Endothelial cell of umbilical vein (primary cell): ENCODE data around the gene PAX5. TPM values are rescaled to one million over a fixed set of nuclear protein-coding genes. Genes with fewer than 3 reads are reported as not detected.

Experiments
- BruUV-seq: library from RNA; stranded (reverse); fragments of 400-500 nt; replicated peaks from 2 replicates; lab custom pipeline; 2021; lab: Mats Ljungman, UMichigan
- CTCF ChIA-PET: fragments of 300-600, 350-600 bp; sonication (Branson Sonifier 250); formaldehyde crosslinking; loops from one replicate; lab custom pipeline; 2021; ENCODE audit warnings: antibody characterized with exemption, inconsistent platforms; lab: Charles Lee
- POLR2A ChIA-PET: fragments of 300-600, 350-600 bp; sonication (Branson Sonifier 250); formaldehyde crosslinking; loops from one replicate; lab custom pipeline; 2021; ENCODE audit warnings: antibody characterized with exemption, inconsistent platforms; lab: Charles Lee
- DNase-seq: peaks from one replicate; pipeline ENCODE4 v3.0.0-alpha.2; 2011; ENCODE audit warnings: low read depth, low spot score
- FAIRE-seq: peaks from 2 replicates; lab custom pipeline; 2011; peaks lifted over from hg19 to GRCh38; lab: Jason Lieb, UNC
- H2AFZ ChIP-seq: 2 replicates; pipeline ENCODE4 v1.6.0; 2012; ENCODE audit warnings: low read depth, low read length, control low read depth, inconsistent platforms
- H3K27ac ChIP-seq: 2 replicates; pipeline ENCODE4 v1.5.1; 2011; ENCODE audit warnings: low read depth, mild to moderate bottlenecking, control low read depth, low read length, moderate library complexity; ENCODE audit not compliant: insufficient read depth
- H3K27me3 ChIP-seq, 2 experiments: 2 replicates each; pipeline versions ENCODE4 v1.6.0 to v1.6.1; 2011; ENCODE audit warnings: low read length in 2 of 2, mixed read lengths in 1 of 2; ENCODE audit not compliant: control insufficient read depth in 2 of 2, insufficient read depth in 2 of 2
- H3K36me3 ChIP-seq, 2 experiments: 2 replicates in 1 of 2; 3 replicates in 1 of 2; pipeline ENCODE4 v1.5.1; 2011; ENCODE audit warnings: low read length in 2 of 2, mild to moderate bottlenecking in 1 of 2, moderate library complexity in 1 of 2; ENCODE audit not compliant: control insufficient read depth in 2 of 2, insufficient read depth in 2 of 2; ENCODE audit errors: extremely low read depth in 1 of 2
- H3K4me1 ChIP-seq: 3 replicates; pipeline ENCODE4 v1.5.1; 2011; ENCODE audit warnings: mild to moderate bottlenecking, low read length; ENCODE audit not compliant: control insufficient read depth, insufficient read depth; ENCODE audit errors: extremely low read depth
- H3K4me2 ChIP-seq: 2 replicates; pipeline ENCODE4 v1.6.1; 2011; ENCODE audit warnings: low read length, control low read depth, mixed read lengths; ENCODE audit not compliant: insufficient read depth
- H3K4me3 ChIP-seq, 3 experiments: fragments of 200-600 bp in 1 of 3; sonication (generic), shearing (Covaris generic) in 1 of 3; replicated peaks in 1 of 3; 2 replicates each; pipeline ENCODE4 v1.5.1; 2011 to 2016; ENCODE audit warnings: control low read depth in 3 of 3, low read length in 3 of 3, mild to moderate bottlenecking in 2 of 3, inconsistent platforms in 1 of 3, low read depth in 1 of 3, moderate library complexity in 1 of 3; ENCODE audit not compliant: insufficient read depth in 1 of 3
- H3K79me2 ChIP-seq: 2 replicates; pipeline ENCODE4 v1.6.0; 2012; ENCODE audit warnings: low read length, inconsistent platforms; ENCODE audit not compliant: control insufficient read depth, insufficient read depth
- H3K9ac ChIP-seq: replicated peaks from 2 replicates; pipeline ENCODE3; 2011; ENCODE audit warnings: low read length, control low read depth; ENCODE audit not compliant: insufficient read depth; ENCODE audit errors: extremely low read depth
- H3K9me1 ChIP-seq: replicated peaks from 3 replicates; pipeline ENCODE4 v1.6.0; 2011; ENCODE audit warnings: mild to moderate bottlenecking, low read length; ENCODE audit not compliant: control insufficient read depth, insufficient read depth; ENCODE audit errors: extremely low read depth
- H3K9me3 ChIP-seq: replicated peaks from 2 replicates; pipeline ENCODE4 v1.5.1; 2012; ENCODE audit warnings: low read length, inconsistent platforms; ENCODE audit not compliant: control insufficient read depth, insufficient read depth
- H4K20me1 ChIP-seq: replicated peaks from 2 replicates; pipeline ENCODE3; 2011; ENCODE audit warnings: mild to moderate bottlenecking, low read length; ENCODE audit not compliant: control insufficient read depth, insufficient read depth; ENCODE audit errors: extremely low read depth
- EZH2 ChIP-seq: IDR thresholded peaks from 2 replicates; pipeline ENCODE4 v1.6.1; 2012; ENCODE audit warnings: borderline replicate concordance, low read depth, mild to moderate bottlenecking, moderate library complexity, low read length, inconsistent platforms; ENCODE audit not compliant: severe bottlenecking
- JUN ChIP-seq: IDR thresholded peaks from 2 replicates; pipeline ENCODE4 v1.6.1; 2011; ENCODE audit warnings: borderline replicate concordance, low read depth; ENCODE audit not compliant: insufficient read length, insufficient read depth
- MYC ChIP-seq: IDR thresholded peaks from one replicate; pipeline ENCODE4 v1.6.1; 2011; ENCODE audit warnings: mild to moderate bottlenecking, low read depth, low read length
- POLR2AphosphoS5 ChIP-seq: IDR thresholded peaks from 2 replicates; pipeline ENCODE4 v1.6.1; 2012; ENCODE audit warnings: low read depth, mild to moderate bottlenecking, control low read depth, low read length, moderate library complexity; ENCODE audit not compliant: insufficient read depth
- dilution Hi-C: fragments of 300-500 bp; cut with MboI; formaldehyde crosslinking; loops from one replicate; pipeline ENCODE4 v1.15.0; 2019; ENCODE audit warnings: low sequenced_read_pairs; ENCODE audit not compliant: extremely low pct_ligation_motif_present
- intact Hi-C: fragments of 100-400 bp; cut with micrococcal nuclease; formaldehyde crosslinking; loops from one replicate; pipeline ENCODE4 v1.10.0; 2022
- polyA plus RNA-seq, 4 experiments: library from polyadenylated mRNA; depleted of rRNA in 3 of 4; stranded (reverse) in 3 of 4; unstranded in 1 of 4; fragments of >200 nt; gene quantifications; 2 replicates each; pipeline versions ENCODE4 v1.2.1 to v1.2.3, GENCODE V29; 2011 to 2012; ENCODE audit warnings: missing spikeins in 1 of 4
- total RNA-seq: library from RNA; stranded (reverse); gene quantifications from 2 replicates; pipeline ENCODE4 v1.2.3, GENCODE V29; 2021
- TF ChIP-seq, protein P1 (sequence below), 2 donors: IDR thresholded peaks; 1 replicate in 1 of 2; 2 replicates in 1 of 2; pipeline ENCODE4 v1.5.1; 2011; ENCODE audit warnings: low read length in 2 of 2, mild to moderate bottlenecking in 2 of 2, moderate library complexity in 2 of 2, control low read depth in 1 of 2, inconsistent platforms in 1 of 2, low read depth in 1 of 2; ENCODE audit not compliant: insufficient read depth in 1 of 2; ENCODE audit errors: extremely low read depth in 1 of 2

Gene PAX5
- total and polyA plus RNA-seq, 2 donors (not counting 3 experiments of a cell fraction or from before 2014, with no cell fraction given), result not detected

DNA sequence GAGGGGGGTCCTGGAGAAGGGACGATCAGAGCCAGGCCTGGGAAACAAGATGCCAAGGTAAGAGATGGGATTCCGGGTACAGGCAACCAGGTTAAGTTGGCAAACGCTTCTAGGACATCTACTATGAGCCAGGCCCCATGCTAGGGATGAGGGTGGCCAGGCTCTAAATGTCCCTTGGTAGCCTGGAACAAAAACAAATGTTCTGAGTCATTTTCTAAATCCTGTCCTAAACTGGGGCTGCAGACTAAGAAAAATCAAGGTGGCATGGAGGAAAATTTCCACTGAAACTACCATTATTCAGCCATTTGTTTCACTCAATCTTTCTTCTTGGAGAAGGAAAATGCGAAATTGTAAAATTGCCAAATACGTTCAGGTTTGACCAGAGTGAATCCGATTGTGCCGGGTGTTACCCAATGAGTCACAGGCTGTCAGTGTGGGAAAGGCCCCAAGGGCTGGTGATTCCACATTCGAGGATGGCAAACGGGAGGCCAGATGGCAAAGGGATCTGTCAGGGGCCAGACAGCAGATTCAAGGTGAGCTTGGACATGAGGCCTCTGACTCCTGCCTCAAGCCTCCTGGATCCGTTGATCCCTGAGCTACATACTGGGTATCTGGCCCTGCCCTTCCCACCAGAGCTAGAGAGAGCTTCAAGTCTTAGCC, 57.6 kb downstream of the PAX5 start:
- CTCF ChIA-PET, result interaction anchor here (1.0 to 6.3 kb wide), 2 partner anchors 19 to 103 kb away, joined by 5 to 55 read pairs; no protein-coding TSS in a partner anchor
- Histone ChIP-seq H3K9ac (no peak overlapping the region), H3K27ac (no peak overlapping the region), H3K9me1 (no peaks in the 10 kb centered on the region), H3K4me1 (no peaks in the 10 kb centered on the region), H3K36me3 (no peaks in the 10 kb centered on the region), H3K79me2 (no peaks in the 10 kb centered on the region), H3K4me3 (no peak overlapping the region), H3K27me3 (peaks cover 11 to 18% of the 10 kb centered on the region in 2 experiments), H4K20me1 (no peaks in the 10 kb centered on the region), H3K9me3 (no peaks in the 10 kb centered on the region), H3K4me2 (no peak overlapping the region), H2AFZ (no peak overlapping the region)
- FAIRE-seq (no peak), DNase-seq (no peak)
- BruUV-seq, result no TSS peak
- intact Hi-C loops, result no loop called here
- POLR2A ChIA-PET, result no interaction called here
- dilution Hi-C loops, result no loop called here
- no peak for TF ChIP-seq POLR2AphosphoS5
- TF ChIP-seq, protein P1, sequence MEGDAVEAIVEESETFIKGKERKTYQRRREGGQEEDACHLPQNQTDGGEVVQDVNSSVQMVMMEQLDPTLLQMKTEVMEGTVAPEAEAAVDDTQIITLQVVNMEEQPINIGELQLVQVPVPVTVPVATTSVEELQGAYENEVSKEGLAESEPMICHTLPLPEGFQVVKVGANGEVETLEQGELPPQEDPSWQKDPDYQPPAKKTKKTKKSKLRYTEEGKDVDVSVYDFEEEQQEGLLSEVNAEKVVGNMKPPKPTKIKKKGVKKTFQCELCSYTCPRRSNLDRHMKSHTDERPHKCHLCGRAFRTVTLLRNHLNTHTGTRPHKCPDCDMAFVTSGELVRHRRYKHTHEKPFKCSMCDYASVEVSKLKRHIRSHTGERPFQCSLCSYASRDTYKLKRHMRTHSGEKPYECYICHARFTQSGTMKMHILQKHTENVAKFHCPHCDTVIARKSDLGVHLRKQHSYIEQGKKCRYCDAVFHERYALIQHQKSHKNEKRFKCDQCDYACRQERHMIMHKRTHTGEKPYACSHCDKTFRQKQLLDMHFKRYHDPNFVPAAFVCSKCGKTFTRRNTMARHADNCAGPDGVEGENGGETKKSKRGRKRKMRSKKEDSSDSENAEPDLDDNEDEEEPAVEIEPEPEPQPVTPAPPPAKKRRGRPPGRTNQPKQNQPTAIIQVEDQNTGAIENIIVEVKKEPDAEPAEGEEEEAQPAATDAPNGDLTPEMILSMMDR (IDR thresholded peaks at IDR 0.05; ENCODE audit: extremely low read depth in 1 of 2, insufficient read depth in 1 of 2, low read depth in 1 of 2, low read length in 2 of 2), result no peak
- no peak for TF ChIP-seq JUN
- TF ChIP-seq EZH2, result no peak
- TF ChIP-seq MYC, result no peak
